Body of pancreas (tissue), 4 donors: Measurements from ENCODE around the gene GGA2. TPM values are rescaled to one million over a fixed set of nuclear protein-coding genes. Genes with fewer than 3 reads are reported as not detected.
A peak's percentile ranks its signal among the peaks of the same experiment; 100 is the strongest.

Experiments used
- ATAC-seq: fragments of 150-250 bp; one replicate; pipeline ENCODE4 v1.9.1; 2016
- DNase-seq, 4 donors: peaks; one replicate each; pipeline ENCODE4 v3.0.0-alpha.2; 2019
- H3K27ac ChIP-seq, 4 donors: fragments of 200-600 bp; sonication (generic); 1 replicate in 3 of 4; 2 replicates in 1 of 4; pipeline versions ENCODE4 v1.5.1 to v1.6.1; 2016 to 2019; ENCODE audit warnings: mild to moderate bottlenecking in 1 of 4, mixed read lengths in 1 of 4, moderate library complexity in 1 of 4
- H3K27me3 ChIP-seq, 2 donors: fragments of 200-600 bp; sonication (generic); one replicate each; pipeline ENCODE4 v1.6.0; 2016; ENCODE audit warnings: mild to moderate bottlenecking in 1 of 2
- H3K36me3 ChIP-seq, 2 donors: fragments of 200-600 bp; sonication (generic); replicated peaks in 1 of 2; 2 replicates each; pipeline ENCODE4 v1.5.1; 2016; ENCODE audit warnings: low read depth in 2 of 2; ENCODE audit not compliant: insufficient read depth in 1 of 2
- H3K4me1 ChIP-seq: fragments of 200-600 bp; sonication (generic); one replicate; pipeline ENCODE4 v1.6.0; 2016
- H3K4me3 ChIP-seq, 2 donors: fragments of 200-600 bp; sonication (generic); 1 replicate in 1 of 2; 2 replicates in 1 of 2; pipeline ENCODE4 v1.5.1; 2016 to 2019
- H3K9me3 ChIP-seq, 3 donors: fragments of 200-600 bp; sonication (generic); 1 replicate in 2 of 3; 2 replicates in 1 of 3; pipeline ENCODE4 v1.5.1; 2016
- POLR2A ChIP-seq, 3 donors: fragments of 450-650 bp; IDR thresholded peaks; one replicate each; pipeline ENCODE4 v1.6.1; 2016; ENCODE audit warnings: antibody characterized with exemption in 3 of 3, mild to moderate bottlenecking in 2 of 3
- WGBS, 2 donors: methylation state at CpG; one replicate each; pipeline ENCODE4 v1.1.5; 2017; 5-methylcytosine and 5-hydroxymethylcytosine counted together
- intact Hi-C: fragments of 100-400 bp; cut with DNase I; formaldehyde crosslinking; loops from one replicate; pipeline ENCODE4 v1.15.1; 2023
- total RNA-seq, 2 donors: library from RNA; depleted of rRNA; stranded (reverse); fragments of >200 nt; gene quantifications; one replicate each; pipeline ENCODE4 v1.1.0, GENCODE V29; 2016
- TF ChIP-seq, protein P1 (sequence below), 7 experiments: fragments of 450-650 bp in 4 of 7; fragments of 200-600 bp in 3 of 7; sonication (generic) in 3 of 7; IDR thresholded peaks; one replicate each; pipeline ENCODE4 v1.5.1; 2016 to 2019; ENCODE audit warnings: antibody characterized with exemption in 7 of 7

The GGA2 gene, protein sequence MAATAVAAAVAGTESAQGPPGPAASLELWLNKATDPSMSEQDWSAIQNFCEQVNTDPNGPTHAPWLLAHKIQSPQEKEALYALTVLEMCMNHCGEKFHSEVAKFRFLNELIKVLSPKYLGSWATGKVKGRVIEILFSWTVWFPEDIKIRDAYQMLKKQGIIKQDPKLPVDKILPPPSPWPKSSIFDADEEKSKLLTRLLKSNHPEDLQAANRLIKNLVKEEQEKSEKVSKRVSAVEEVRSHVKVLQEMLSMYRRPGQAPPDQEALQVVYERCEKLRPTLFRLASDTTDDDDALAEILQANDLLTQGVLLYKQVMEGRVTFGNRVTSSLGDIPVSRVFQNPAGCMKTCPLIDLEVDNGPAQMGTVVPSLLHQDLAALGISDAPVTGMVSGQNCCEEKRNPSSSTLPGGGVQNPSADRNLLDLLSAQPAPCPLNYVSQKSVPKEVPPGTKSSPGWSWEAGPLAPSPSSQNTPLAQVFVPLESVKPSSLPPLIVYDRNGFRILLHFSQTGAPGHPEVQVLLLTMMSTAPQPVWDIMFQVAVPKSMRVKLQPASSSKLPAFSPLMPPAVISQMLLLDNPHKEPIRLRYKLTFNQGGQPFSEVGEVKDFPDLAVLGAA
- 10 to 100 TPM; 59.3 to 64.6 TPM for total RNA-seq

- Histone ChIP-seq H3K27me3 (no peaks in the 10 kb centered on the region), H3K4me3 (peak within 1 kb of the TSS; percentile 70 to 85), H3K36me3 (no peaks in the 10 kb centered on the region), H3K9me3 (no peaks in the 10 kb centered on the region), H3K4me1 (peaks cover 41% of the 10 kb centered on the region), H3K27ac (peak within 1 kb of the TSS; percentile 83 to 93 (median 92))
- DNase-seq (peak; percentile 86 to 89 (median 88)), ATAC-seq (peak; percentile 90)
- 0 to 2% methylated on average over 4 to 70 of the region's 71 CpGs for WGBS, 2 donors
- intact Hi-C loops, result no loop called here
- TF ChIP-seq, protein P1, sequence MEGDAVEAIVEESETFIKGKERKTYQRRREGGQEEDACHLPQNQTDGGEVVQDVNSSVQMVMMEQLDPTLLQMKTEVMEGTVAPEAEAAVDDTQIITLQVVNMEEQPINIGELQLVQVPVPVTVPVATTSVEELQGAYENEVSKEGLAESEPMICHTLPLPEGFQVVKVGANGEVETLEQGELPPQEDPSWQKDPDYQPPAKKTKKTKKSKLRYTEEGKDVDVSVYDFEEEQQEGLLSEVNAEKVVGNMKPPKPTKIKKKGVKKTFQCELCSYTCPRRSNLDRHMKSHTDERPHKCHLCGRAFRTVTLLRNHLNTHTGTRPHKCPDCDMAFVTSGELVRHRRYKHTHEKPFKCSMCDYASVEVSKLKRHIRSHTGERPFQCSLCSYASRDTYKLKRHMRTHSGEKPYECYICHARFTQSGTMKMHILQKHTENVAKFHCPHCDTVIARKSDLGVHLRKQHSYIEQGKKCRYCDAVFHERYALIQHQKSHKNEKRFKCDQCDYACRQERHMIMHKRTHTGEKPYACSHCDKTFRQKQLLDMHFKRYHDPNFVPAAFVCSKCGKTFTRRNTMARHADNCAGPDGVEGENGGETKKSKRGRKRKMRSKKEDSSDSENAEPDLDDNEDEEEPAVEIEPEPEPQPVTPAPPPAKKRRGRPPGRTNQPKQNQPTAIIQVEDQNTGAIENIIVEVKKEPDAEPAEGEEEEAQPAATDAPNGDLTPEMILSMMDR (IDR thresholded peaks at IDR 0.05), result peak in 2 of 7 experiments; percentile 16 to 38
- TF ChIP-seq POLR2A (IDR thresholded peaks at IDR 0.05), result peak; percentile 78 to 97 (median 83)
Observed at GRCh38 chr16:23510164-23510914, at the start of gene GGA2. Gene GGA2, minus strand, starts transcription at chr16:23510494. Its CDS starts 83 bp downstream, at chr16:23510411.

GRCh38 chr16:23557779-23558702, 47.7 kb upstream of the GGA2 start:
- TF ChIP-seq, protein P1 (IDR thresholded peaks at IDR 0.05), result no peak
- no peak for TF ChIP-seq POLR2A (IDR thresholded peaks at IDR 0.05)
- intact Hi-C loops, result loop anchor here (10.0 kb wide), 1 partner anchor 53 kb away; no protein-coding TSS in a partner anchor
- no peaks in the 10 kb centered on the region for H3K27me3 ChIP-seq
- H3K9me3 ChIP-seq, result no peaks in the 10 kb centered on the region
- H3K36me3 ChIP-seq, result peaks cover 3 to 12% of the 10 kb centered on the region in 2 donors
- DNase-seq, result peak in 1 of 4 donors; percentile 34
- 1 to 11% methylated on average over 5 to 56 of the region's 60 CpGs for WGBS, 2 donors
- H3K4me1 ChIP-seq, result peaks cover 41% of the 10 kb centered on the region
- H3K4me3 ChIP-seq, result peak overlapping the region; percentile 72 to 90
- ATAC-seq, result peak; percentile 1
- H3K27ac ChIP-seq, result peak overlapping the region; percentile 81 to 91 (median 83)

- WGBS, 2 donors, result 1 to 3% methylated on average over 24 to 65 of the region's 65 CpGs
- intact Hi-C loops, result loop anchor here (10.0 kb wide), 1 partner anchor 52 kb away; no protein-coding TSS in a partner anchor
Observed at GRCh38 chr16:23556881-23557778, 46.8 kb upstream of the GGA2 start, which contains the start of the genes EARS2 and UBFD1. Gene EARS2, minus strand, starts transcription at chr16:23557350. Its CDS starts 7 bp downstream, at chr16:23557343. Gene UBFD1, plus strand, starts transcription at chr16:23557727. Its CDS starts 16 bp downstream, at chr16:23557743.

More at GRCh38 chr16:23556881-23557778, 46.8 kb upstream of the GGA2 start, which contains the start of the genes EARS2 and UBFD1:
- Histone ChIP-seq H3K4me1 (peaks cover 41% of the 10 kb centered on the region), H3K36me3 (peaks cover 0 to 7% of the 10 kb centered on the region in 2 donors), H3K4me3 (peak within 1 kb of the TSS; percentile 72 to 90), H3K27me3 (no peaks in the 10 kb centered on the region), H3K9me3 (no peaks in the 10 kb centered on the region), H3K27ac (peak within 1 kb of the TSS; percentile 81 to 91 (median 83))
- peak; percentile 98 to 99 (median 99) for DNase-seq
- TF ChIP-seq, protein P1 (IDR thresholded peaks at IDR 0.05), result peak; percentile 89 to 100 (median 99)
- peak; percentile 8 to 73 (median 64) for TF ChIP-seq POLR2A (IDR thresholded peaks at IDR 0.05)
- peak; percentile 96 for ATAC-seq
